Measurements from ENCODE around the gene UNK. TPM values are rescaled to one million over a fixed set of nuclear protein-coding genes. Genes with fewer than 3 reads are reported as not detected.

Gene UNK
- total RNA-seq, 1 experiment from 2014 or later, result 35.4 TPM

DNA sequence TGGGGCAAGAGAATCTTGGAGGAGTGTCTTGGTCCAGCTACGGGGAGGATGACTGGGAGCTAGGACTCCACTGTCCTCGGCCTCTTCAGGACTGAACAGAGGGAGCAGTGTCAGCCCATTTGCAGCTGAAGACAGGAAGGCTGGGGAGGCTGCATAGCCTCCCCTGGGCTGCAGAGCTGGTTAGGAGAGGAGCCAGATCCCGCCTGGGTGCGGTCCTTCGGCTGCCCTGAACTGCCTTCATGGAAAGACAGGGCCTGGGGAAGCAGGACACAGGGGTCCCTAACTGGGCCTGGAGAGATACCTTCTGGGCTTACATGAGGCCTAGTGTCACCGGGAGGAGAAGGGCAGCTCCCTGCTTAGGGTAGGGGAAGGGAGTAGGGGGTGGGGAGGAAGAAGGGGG lies 33.0 kb downstream of the UNK start:
- Mint-ChIP-seq H3K4me1 (no peaks in the 10 kb centered on the region), H3K36me3 (peaks cover 58% of the 10 kb centered on the region), H3K4me3 (no peak overlapping the region), H3K27me3 (ENCODE audit: low read depth) (no peaks in the 10 kb centered on the region), H3K27ac (no peak overlapping the region), H3K9me3 (no peaks in the 10 kb centered on the region)
- no peak for TF ChIP-seq SMAD3 (CRISPR knock-in tag; IDR thresholded peaks at IDR 0.05; ENCODE audit: borderline replicate concordance)
- TF ChIP-seq JAZF1 (CRISPR knock-in tag; IDR thresholded peaks at IDR 0.05), result no peak
- TF ChIP-seq, protein P1, sequence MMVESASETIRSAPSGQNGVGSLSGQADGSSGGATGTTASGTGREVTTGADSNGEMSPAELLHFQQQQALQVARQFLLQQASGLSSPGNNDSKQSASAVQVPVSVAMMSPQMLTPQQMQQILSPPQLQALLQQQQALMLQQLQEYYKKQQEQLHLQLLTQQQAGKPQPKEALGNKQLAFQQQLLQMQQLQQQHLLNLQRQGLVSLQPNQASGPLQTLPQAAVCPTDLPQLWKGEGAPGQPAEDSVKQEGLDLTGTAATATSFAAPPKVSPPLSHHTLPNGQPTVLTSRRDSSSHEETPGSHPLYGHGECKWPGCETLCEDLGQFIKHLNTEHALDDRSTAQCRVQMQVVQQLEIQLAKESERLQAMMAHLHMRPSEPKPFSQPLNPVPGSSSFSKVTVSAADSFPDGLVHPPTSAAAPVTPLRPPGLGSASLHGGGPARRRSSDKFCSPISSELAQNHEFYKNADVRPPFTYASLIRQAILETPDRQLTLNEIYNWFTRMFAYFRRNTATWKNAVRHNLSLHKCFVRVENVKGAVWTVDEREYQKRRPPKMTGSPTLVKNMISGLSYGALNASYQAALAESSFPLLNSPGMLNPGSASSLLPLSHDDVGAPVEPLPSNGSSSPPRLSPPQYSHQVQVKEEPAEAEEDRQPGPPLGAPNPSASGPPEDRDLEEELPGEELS (CRISPR knock-in tag; IDR thresholded peaks at IDR 0.05), result no peak
- TF ChIP-seq, protein P2, sequence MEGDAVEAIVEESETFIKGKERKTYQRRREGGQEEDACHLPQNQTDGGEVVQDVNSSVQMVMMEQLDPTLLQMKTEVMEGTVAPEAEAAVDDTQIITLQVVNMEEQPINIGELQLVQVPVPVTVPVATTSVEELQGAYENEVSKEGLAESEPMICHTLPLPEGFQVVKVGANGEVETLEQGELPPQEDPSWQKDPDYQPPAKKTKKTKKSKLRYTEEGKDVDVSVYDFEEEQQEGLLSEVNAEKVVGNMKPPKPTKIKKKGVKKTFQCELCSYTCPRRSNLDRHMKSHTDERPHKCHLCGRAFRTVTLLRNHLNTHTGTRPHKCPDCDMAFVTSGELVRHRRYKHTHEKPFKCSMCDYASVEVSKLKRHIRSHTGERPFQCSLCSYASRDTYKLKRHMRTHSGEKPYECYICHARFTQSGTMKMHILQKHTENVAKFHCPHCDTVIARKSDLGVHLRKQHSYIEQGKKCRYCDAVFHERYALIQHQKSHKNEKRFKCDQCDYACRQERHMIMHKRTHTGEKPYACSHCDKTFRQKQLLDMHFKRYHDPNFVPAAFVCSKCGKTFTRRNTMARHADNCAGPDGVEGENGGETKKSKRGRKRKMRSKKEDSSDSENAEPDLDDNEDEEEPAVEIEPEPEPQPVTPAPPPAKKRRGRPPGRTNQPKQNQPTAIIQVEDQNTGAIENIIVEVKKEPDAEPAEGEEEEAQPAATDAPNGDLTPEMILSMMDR (IDR thresholded peaks at IDR 0.05), result no peak
- TF ChIP-seq ELF4 (CRISPR knock-in tag; IDR thresholded peaks at IDR 0.05; ENCODE audit: low read depth), result no peak
- no peak for TF ChIP-seq SMAD4 (CRISPR knock-in tag; IDR thresholded peaks at IDR 0.05)
- no peak for TF ChIP-seq NR1H2 (CRISPR knock-in tag; IDR thresholded peaks at IDR 0.05)
- TF ChIP-seq, protein P3, sequence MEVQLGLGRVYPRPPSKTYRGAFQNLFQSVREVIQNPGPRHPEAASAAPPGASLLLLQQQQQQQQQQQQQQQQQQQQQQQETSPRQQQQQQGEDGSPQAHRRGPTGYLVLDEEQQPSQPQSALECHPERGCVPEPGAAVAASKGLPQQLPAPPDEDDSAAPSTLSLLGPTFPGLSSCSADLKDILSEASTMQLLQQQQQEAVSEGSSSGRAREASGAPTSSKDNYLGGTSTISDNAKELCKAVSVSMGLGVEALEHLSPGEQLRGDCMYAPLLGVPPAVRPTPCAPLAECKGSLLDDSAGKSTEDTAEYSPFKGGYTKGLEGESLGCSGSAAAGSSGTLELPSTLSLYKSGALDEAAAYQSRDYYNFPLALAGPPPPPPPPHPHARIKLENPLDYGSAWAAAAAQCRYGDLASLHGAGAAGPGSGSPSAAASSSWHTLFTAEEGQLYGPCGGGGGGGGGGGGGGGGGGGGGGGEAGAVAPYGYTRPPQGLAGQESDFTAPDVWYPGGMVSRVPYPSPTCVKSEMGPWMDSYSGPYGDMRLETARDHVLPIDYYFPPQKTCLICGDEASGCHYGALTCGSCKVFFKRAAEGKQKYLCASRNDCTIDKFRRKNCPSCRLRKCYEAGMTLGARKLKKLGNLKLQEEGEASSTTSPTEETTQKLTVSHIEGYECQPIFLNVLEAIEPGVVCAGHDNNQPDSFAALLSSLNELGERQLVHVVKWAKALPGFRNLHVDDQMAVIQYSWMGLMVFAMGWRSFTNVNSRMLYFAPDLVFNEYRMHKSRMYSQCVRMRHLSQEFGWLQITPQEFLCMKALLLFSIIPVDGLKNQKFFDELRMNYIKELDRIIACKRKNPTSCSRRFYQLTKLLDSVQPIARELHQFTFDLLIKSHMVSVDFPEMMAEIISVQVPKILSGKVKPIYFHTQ (CRISPR knock-in tag; IDR thresholded peaks at IDR 0.05), result no peak
- TF ChIP-seq HMGA2 (CRISPR knock-in tag; IDR thresholded peaks at IDR 0.05), result no peak
- TF ChIP-seq, protein P4, sequence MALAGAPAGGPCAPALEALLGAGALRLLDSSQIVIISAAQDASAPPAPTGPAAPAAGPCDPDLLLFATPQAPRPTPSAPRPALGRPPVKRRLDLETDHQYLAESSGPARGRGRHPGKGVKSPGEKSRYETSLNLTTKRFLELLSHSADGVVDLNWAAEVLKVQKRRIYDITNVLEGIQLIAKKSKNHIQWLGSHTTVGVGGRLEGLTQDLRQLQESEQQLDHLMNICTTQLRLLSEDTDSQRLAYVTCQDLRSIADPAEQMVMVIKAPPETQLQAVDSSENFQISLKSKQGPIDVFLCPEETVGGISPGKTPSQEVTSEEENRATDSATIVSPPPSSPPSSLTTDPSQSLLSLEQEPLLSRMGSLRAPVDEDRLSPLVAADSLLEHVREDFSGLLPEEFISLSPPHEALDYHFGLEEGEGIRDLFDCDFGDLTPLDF (CRISPR knock-in tag; IDR thresholded peaks at IDR 0.05), result no peak
- TF ChIP-seq, protein P5, sequence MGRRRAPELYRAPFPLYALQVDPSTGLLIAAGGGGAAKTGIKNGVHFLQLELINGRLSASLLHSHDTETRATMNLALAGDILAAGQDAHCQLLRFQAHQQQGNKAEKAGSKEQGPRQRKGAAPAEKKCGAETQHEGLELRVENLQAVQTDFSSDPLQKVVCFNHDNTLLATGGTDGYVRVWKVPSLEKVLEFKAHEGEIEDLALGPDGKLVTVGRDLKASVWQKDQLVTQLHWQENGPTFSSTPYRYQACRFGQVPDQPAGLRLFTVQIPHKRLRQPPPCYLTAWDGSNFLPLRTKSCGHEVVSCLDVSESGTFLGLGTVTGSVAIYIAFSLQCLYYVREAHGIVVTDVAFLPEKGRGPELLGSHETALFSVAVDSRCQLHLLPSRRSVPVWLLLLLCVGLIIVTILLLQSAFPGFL (CRISPR knock-in tag; IDR thresholded peaks at IDR 0.05; ENCODE audit: borderline replicate concordance), result no peak
- TF ChIP-seq, protein P6, sequence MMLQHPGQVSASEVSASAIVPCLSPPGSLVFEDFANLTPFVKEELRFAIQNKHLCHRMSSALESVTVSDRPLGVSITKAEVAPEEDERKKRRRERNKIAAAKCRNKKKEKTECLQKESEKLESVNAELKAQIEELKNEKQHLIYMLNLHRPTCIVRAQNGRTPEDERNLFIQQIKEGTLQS (CRISPR knock-in tag; conservative IDR thresholded peaks at IDR 0.05), result no peak
- TF ChIP-seq ZNF219 (CRISPR knock-in tag; IDR thresholded peaks at IDR 0.05; ENCODE audit: borderline replicate concordance), result no peak
- ATAC-seq (no peak), DNase-seq (ENCODE audit: low spot score) (no peak)
- ChIA-PET CTCF (interaction anchor here (1.0 to 2.5 kb wide), 2 partner anchors 10 to 13 kb away, joined by 4 to 12 read pairs; no protein-coding TSS in a partner anchor), POLR2A (no interaction called here)

DNA sequence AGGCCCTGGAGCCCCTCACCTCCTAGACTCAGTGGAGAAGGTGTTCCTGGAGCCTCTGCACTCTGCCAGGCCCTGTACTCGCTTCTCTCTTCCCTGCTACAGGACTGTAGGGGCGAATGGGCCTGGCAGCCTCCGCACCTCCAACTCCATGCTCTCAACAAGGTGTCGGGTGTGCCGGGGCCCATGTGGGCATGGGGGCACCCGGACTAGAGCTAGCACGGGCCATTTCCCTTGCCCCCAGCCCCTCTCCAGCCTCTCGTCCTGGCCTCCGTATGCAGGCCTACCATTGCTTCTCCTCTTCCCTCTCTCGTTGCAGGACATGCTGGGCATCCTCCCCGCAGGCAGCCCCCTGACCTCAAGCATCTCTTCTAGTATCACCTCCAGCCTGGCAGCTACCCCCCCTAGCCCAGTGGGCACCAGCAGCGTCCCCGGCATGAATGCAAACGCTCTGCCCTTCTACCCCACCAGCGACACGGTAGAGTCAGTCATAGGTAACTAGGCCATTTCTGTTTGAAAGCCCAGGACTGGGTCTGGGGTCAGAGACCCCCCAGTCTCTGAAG lies 33.8 kb downstream of the UNK start:
- Mint-ChIP-seq H3K9me3 (no peaks in the 10 kb centered on the region), H3K27ac (no peak overlapping the region), H3K4me3 (no peak overlapping the region), H3K4me1 (no peaks in the 10 kb centered on the region), H3K36me3 (peaks cover 54% of the 10 kb centered on the region), H3K27me3 (ENCODE audit: low read depth) (no peaks in the 10 kb centered on the region)
- TF ChIP-seq, protein P7, sequence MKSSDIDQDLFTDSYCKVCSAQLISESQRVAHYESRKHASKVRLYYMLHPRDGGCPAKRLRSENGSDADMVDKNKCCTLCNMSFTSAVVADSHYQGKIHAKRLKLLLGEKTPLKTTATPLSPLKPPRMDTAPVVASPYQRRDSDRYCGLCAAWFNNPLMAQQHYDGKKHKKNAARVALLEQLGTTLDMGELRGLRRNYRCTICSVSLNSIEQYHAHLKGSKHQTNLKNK (CRISPR knock-in tag; IDR thresholded peaks at IDR 0.05), result no peak
- TF ChIP-seq ZNF219 (CRISPR knock-in tag; IDR thresholded peaks at IDR 0.05; ENCODE audit: borderline replicate concordance), result no peak
- TF ChIP-seq NFE2L1 (CRISPR knock-in tag; IDR thresholded peaks at IDR 0.05), result no peak
- TF ChIP-seq NFYB (CRISPR knock-in tag; conservative IDR thresholded peaks at IDR 0.05; ENCODE audit: low read depth), result no peak
- no peak for TF ChIP-seq MXD4 (CRISPR knock-in tag; IDR thresholded peaks at IDR 0.05; ENCODE audit: borderline replicate concordance)
- TF ChIP-seq, protein P8, sequence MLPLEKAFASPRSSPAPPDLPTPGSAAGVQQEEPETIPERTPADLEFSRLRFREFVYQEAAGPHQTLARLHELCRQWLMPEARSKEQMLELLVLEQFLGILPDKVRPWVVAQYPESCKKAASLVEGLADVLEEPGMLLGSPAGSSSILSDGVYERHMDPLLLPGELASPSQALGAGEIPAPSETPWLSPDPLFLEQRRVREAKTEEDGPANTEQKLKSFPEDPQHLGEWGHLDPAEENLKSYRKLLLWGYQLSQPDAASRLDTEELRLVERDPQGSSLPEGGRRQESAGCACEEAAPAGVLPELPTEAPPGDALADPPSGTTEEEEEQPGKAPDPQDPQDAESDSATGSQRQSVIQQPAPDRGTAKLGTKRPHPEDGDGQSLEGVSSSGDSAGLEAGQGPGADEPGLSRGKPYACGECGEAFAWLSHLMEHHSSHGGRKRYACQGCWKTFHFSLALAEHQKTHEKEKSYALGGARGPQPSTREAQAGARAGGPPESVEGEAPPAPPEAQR (CRISPR knock-in tag; IDR thresholded peaks at IDR 0.05), result no peak
- TF ChIP-seq, protein P4 (CRISPR knock-in tag; IDR thresholded peaks at IDR 0.05), result no peak
- TF ChIP-seq SMAD3 (CRISPR knock-in tag; IDR thresholded peaks at IDR 0.05; ENCODE audit: borderline replicate concordance), result no peak
- no peak for TF ChIP-seq SMAD4 (CRISPR knock-in tag; IDR thresholded peaks at IDR 0.05)
- DNase-seq (ENCODE audit: low spot score) (no peak), ATAC-seq (no peak)
- ChIA-PET CTCF (interaction anchor here (1.0 to 2.5 kb wide), 2 partner anchors 9 to 12 kb away, joined by 4 to 12 read pairs; no protein-coding TSS in a partner anchor), POLR2A (no interaction called here)

Measured in WTC11 (cell line).